HuH-7.5 (cell line): ENCODE data around the gene CYP26B1.

ENCODE experiments used
- DNase-seq: peaks from one replicate; pipeline ENCODE4 v3.0.0; 2011; ENCODE audit warnings: low spot score

CYP26B1 gene

GRCh38 chr2:72082021-72082601 lies 65.6 kb downstream of the CYP26B1 start:
- DNase-seq, result no peak

GRCh38 chr2:72081451-72081850 lies 66.2 kb downstream of the CYP26B1 start:
- DNase-seq, result no peak

- DNase-seq, result no peak
These were observed 67.1 kb downstream of the CYP26B1 start for GRCh38 chr2:72080286-72081145.
